AG08395 (cell line): ENCODE measurements around the gene HELZ.

Experiments
- DNase-seq: peaks from one replicate; pipeline ENCODE4 v3.0.0; 2012; ENCODE audit warnings: mixed read lengths, low spot score

The HELZ gene

GRCh38 chr17:67026341-67026740, 218.7 kb downstream of the HELZ start:
- DNase-seq: no peak

DNA sequence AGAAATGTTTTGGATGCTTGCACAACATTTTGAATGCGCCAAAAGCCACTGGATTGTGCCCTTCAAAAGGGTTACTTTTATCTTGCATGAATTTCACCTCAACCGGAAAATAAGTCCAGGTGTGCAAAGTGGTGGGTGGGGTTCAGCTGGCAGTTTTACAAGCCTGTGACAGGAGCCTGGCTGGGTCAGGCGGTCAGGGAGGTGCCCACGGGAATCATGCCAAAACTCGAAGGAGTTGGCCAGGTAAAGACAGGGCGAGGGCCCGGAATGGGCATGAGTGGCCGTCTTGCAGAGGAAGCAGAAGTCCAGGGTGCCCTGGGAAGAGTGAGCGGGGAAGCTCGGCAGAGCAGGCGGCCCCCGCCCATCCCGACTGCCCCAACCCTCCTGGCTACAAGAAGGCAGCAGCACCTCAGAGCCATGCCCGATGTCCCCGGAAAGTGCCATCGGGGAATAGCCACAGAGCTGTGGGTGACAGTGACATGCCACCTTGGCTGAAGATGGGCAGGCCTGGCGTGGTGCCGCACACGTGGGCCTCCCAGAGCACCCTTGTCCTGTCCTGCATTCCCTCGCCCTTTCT, 219.7 kb downstream of the HELZ start:
- DNase-seq: no peak

- DNase-seq: no peak
Observed at GRCh38 chr17:67024736-67025135, 220.3 kb downstream of the HELZ start.

- DNase-seq: no peak
Observed at GRCh38 chr17:67022451-67022810, 222.6 kb downstream of the HELZ start.

DNA sequence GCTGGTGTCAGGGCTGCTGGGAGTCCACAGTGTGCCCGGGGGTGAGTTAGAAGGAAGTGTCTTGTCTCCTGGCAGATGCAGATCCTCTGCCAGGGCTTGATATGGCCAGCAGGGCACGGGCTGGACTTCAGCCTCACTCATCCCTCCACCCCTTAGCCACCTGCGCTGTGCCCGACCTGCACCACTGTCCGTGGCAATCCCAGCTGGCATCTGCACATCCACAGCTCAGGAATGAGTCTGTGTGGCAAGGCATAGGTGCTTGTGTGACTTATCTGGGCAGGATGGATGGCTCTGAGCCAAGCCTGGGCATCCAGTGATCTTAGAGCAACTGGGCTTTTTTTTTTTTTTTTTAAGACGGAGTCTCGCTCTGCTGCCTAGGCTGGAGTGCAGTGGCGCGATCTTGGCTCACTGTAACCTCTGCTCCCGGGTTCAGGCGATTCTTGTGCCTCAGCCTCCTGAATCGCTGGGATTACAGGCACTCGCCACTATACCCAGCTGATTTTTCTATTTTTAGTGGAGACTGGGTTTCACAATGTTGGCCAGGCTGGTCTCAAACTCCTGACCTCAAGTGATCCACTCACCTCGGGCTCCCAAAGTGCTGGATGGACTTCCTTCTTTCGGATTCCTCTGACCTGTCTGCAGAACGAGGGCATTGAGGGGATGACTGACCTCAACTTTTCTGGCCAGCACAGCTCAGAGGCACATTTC, 223.1 kb downstream of the HELZ start:
- no peak for DNase-seq

DNA sequence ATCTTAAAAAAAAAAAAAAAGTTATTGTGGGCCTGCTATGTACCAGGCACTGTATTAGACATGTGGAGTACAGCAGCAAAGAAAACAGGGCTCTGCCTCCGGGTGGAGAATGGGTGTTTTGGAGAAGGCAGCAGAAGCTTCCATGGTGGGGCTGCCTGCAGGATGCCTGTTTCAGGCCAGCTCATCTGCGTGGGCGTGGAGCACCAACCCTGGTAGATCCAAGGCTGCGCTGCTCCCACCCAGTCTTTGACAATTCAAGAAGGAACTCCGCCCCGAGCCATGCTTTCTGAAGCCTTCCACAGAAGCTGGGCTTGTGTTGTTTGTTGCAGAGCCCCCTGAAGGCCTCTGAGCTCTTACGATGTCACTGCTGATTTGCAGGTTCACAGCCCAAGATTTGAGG, 223.8 kb downstream of the HELZ start:
- DNase-seq: no peak
